Measurements from ENCODE around the gene KCNH1. TPM values are rescaled to one million over a fixed set of nuclear protein-coding genes. Genes with fewer than 3 reads are reported as not detected.

The KCNH1 gene
- total RNA-seq, 1 experiment from 2014 or later = not detected

DNA sequence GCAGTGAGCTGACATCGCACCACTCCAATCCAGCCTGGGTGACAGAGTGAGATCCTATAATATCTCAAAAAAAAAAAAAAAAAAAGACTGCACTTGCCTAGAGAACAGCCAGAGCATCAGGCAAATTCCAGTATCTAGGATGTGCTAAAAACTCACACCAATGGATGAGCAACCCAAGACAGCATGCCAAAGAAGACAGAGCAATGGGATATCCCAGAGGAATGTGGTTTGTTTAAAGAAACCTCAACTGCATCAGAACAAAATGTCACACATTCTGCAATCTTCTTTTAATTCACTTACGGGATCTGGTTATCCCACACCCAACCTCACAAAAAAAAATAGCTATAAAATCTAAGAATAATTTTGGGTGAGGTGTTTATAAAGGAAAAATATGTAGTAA is 7.3 kb downstream of the KCNH1 start:
- H2AFZ ChIP-seq (ENCODE audit: low read depth, low read length, poor library complexity, severe bottlenecking) = no peak overlapping the region
- H3K36me3 ChIP-seq (ENCODE audit: control insufficient read depth in 1 of 2, insufficient read depth in 2 of 2, low read length in 2 of 2) = no peaks in the 10 kb centered on the region
- H3K4me3 ChIP-seq (replicated peaks in 1 of 2; ENCODE audit: low read depth in 1 of 2, low read length in 2 of 2) = no peak overlapping the region
- ChIA-PET RAD21 (ENCODE audit: low non-redundant PET in 1 of 2, low total read pairs in 2 of 2, uncharacterized antibody in 2 of 2, unreplicated experiment in 2 of 2) (no interaction called here), POLR2A (no interaction called here), CTCF (interaction anchor here (1.2 kb wide), 1 partner anchor 9 kb away, joined by 3 read pairs; no protein-coding TSS in a partner anchor)
- H3K79me2 ChIP-seq (ENCODE audit: insufficient read depth, low read length) = no peaks in the 10 kb centered on the region
- intact Hi-C loops (cut with micrococcal nuclease) = no loop called here
- DNase-seq (ENCODE audit: low read depth, low spot score) = no peak
- H3K4me1 ChIP-seq (ENCODE audit: control insufficient read depth in 1 of 2, insufficient read depth in 2 of 2, low read length in 2 of 2) = no peaks in the 10 kb centered on the region
- no peak for TF ChIP-seq YY1 (IDR thresholded peaks at IDR 0.05; ENCODE audit: extremely low read depth, insufficient replicate concordance, low read depth, low read length)
- TF ChIP-seq, protein P1, sequence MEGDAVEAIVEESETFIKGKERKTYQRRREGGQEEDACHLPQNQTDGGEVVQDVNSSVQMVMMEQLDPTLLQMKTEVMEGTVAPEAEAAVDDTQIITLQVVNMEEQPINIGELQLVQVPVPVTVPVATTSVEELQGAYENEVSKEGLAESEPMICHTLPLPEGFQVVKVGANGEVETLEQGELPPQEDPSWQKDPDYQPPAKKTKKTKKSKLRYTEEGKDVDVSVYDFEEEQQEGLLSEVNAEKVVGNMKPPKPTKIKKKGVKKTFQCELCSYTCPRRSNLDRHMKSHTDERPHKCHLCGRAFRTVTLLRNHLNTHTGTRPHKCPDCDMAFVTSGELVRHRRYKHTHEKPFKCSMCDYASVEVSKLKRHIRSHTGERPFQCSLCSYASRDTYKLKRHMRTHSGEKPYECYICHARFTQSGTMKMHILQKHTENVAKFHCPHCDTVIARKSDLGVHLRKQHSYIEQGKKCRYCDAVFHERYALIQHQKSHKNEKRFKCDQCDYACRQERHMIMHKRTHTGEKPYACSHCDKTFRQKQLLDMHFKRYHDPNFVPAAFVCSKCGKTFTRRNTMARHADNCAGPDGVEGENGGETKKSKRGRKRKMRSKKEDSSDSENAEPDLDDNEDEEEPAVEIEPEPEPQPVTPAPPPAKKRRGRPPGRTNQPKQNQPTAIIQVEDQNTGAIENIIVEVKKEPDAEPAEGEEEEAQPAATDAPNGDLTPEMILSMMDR (IDR thresholded peaks at IDR 0.05 in 2 of 3, conservative IDR thresholded peaks at IDR 0.05 in 1 of 3; ENCODE audit: borderline replicate concordance in 1 of 3, insufficient read depth in 1 of 3, low read depth in 2 of 3, low read length in 2 of 3) = no peak
- TF ChIP-seq ZFX (IDR thresholded peaks at IDR 0.05) = no peak
- no peak for TF ChIP-seq CEBPB (IDR thresholded peaks at IDR 0.05; ENCODE audit: low read depth)
- TF ChIP-seq FOSL1 (IDR thresholded peaks at IDR 0.05; ENCODE audit: low read depth) = no peak
- TF ChIP-seq EZH2phosphoT487 (IDR thresholded peaks at IDR 0.05; ENCODE audit: borderline replicate concordance) = no peak
- no peak for TF ChIP-seq CBX3 (IDR thresholded peaks at IDR 0.05; ENCODE audit: low read depth)
- TF ChIP-seq EGR1 (IDR thresholded peaks at IDR 0.05; ENCODE audit: low read depth) = no peak
- no peak for TF ChIP-seq SIN3A (IDR thresholded peaks at IDR 0.05; ENCODE audit: low read depth)
- no peak for TF ChIP-seq JUND (IDR thresholded peaks at IDR 0.05)
- no peak for TF ChIP-seq ZNF274 (IDR thresholded peaks at IDR 0.05; ENCODE audit: low read depth, low read length)
- no peak for TF ChIP-seq ZBTB33 (IDR thresholded peaks at IDR 0.05; ENCODE audit: extremely low read depth, insufficient replicate concordance, low read length)
- no peak for TF ChIP-seq ELF1 (IDR thresholded peaks at IDR 0.05; ENCODE audit: borderline replicate concordance, low read depth)
- TF ChIP-seq, protein P2, sequence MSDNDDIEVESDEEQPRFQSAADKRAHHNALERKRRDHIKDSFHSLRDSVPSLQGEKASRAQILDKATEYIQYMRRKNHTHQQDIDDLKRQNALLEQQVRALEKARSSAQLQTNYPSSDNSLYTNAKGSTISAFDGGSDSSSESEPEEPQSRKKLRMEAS (IDR thresholded peaks at IDR 0.05) = no peak
- H4K20me1 ChIP-seq (ENCODE audit: insufficient read depth) = no peaks in the 10 kb centered on the region
- H3K4me2 ChIP-seq (ENCODE audit: low read length) = no peak overlapping the region
- ATAC-seq = no peak
- H3K27ac ChIP-seq (ENCODE audit: low read depth, low read length) = no peak overlapping the region
- H3K9me2 ChIP-seq (ENCODE audit: insufficient read depth) = no peaks in the 10 kb centered on the region
- no peak overlapping the region for H3K9ac ChIP-seq (ENCODE audit: low read length)
- H3K9me3 ChIP-seq (ENCODE audit: control insufficient read depth in 1 of 2, insufficient read depth in 1 of 2, low read depth in 1 of 2, low read length in 2 of 2) = no peaks in the 10 kb centered on the region
- no TSS peak for BruUV-seq (replicated peaks)
- peaks cover 78% of the 10 kb centered on the region for H3K27me3 ChIP-seq (ENCODE audit: insufficient read depth, low read length)

All from HCT116 (cell line).